Activated CD8-positive, alpha-beta T cell treated with anti-CD3 and anti-CD28 coated beads for 36 hours (primary cell): ENCODE data around the gene SLIT3. TPM values are rescaled to one million over a fixed set of nuclear protein-coding genes. Genes with fewer than 3 reads are reported as not detected.

ENCODE experiments used
- ATAC-seq: fragments of 200-7000 bp; cut with Tn5 transposase; one replicate; pipeline ENCODE4 v1.10.0; 2021; ENCODE audit warnings: mild to moderate bottlenecking, moderate library complexity
- CTCF ChIA-PET: fragments of 350-600 bp; sonication (Branson Sonifier 250); formaldehyde crosslinking; loops from one replicate; lab custom pipeline; 2021; ENCODE audit warnings: antibody characterized with exemption; lab: Charles Lee
- POLR2A ChIA-PET: fragments of 350-600 bp; sonication (Branson Sonifier 250); formaldehyde crosslinking; loops from one replicate; lab custom pipeline; 2021; ENCODE audit warnings: antibody characterized with exemption; lab: Charles Lee
- DNase-seq: peaks from one replicate; pipeline ENCODE4 v3.0.0-alpha.2; 2020
- H3K27ac Mint-ChIP-seq: one replicate; pipeline ENCODE4 v1.8.0; 2021; ENCODE audit warnings: mild to moderate bottlenecking, mixed read lengths
- H3K27me3 Mint-ChIP-seq: one replicate; pipeline ENCODE4 v1.8.0; 2021; ENCODE audit warnings: mixed read lengths
- H3K36me3 Mint-ChIP-seq: one replicate; pipeline ENCODE4 v1.8.0; 2021; ENCODE audit warnings: low read depth, mixed read lengths
- H3K4me1 Mint-ChIP-seq: one replicate; pipeline ENCODE4 v1.8.0; 2021; ENCODE audit warnings: low read depth, mixed read lengths
- H3K4me3 Mint-ChIP-seq: one replicate; pipeline ENCODE4 v1.8.0; 2021; ENCODE audit warnings: mild to moderate bottlenecking, moderate library complexity, mixed read lengths
- H3K9me3 Mint-ChIP-seq: one replicate; pipeline ENCODE4 v1.8.0; 2021; ENCODE audit warnings: mixed read lengths
- intact Hi-C: fragments of 100-400 bp; cut with micrococcal nuclease; formaldehyde crosslinking; loops from one replicate; pipeline ENCODE4 v1.10.0; 2022
- total RNA-seq, 2 experiments: library from RNA; stranded (reverse); gene quantifications; one replicate each; pipeline ENCODE4 v1.2.3, GENCODE V29; 2021
- TF ChIP-seq, protein P1 (sequence below): fragments of 200-600 bp; IDR thresholded peaks from one replicate; pipeline ENCODE4 v1.8.0; 2022; ENCODE audit warnings: antibody characterized with exemption, mild to moderate bottlenecking

The SLIT3 gene
- total RNA-seq, 2 experiments from 2014 or later, result 0.69 to 0.74 TPM

DNA sequence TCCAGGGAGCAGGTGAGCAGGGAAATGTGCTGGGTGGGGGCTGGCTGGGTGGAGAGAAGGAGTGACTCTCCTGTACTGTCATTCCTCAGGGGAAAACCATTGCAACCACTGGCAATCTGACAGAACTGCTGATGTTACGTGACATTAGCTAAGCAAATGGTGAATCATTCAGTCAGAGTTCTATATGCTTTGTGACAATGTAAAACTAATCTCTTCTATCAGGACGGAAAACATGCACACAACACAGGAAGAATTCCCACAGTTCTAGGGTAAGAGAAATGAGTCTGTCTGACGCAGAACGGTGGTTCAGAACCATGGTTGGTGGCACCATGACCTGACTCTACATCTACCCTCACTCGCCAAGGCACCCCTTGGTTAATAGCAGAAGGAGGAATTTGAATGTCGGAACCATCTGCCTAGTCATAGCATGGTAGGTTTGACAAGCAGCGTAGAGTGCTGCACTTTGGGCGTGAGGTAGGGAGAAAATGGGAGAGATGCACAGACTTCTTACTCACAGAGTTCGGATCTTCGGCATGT is 478.1 kb downstream of the SLIT3 start:
- Mint-ChIP-seq H3K4me3 (no peak overlapping the region), H3K27ac (peak overlapping the region; percentile 51), H3K9me3 (no peaks in the 10 kb centered on the region), H3K27me3 (peaks cover 2% of the 10 kb centered on the region), H3K36me3 (no peaks in the 10 kb centered on the region), H3K4me1 (peaks cover 15% of the 10 kb centered on the region)
- ATAC-seq (peak; percentile 75), DNase-seq (peak; percentile 9)
- TF ChIP-seq, protein P1, sequence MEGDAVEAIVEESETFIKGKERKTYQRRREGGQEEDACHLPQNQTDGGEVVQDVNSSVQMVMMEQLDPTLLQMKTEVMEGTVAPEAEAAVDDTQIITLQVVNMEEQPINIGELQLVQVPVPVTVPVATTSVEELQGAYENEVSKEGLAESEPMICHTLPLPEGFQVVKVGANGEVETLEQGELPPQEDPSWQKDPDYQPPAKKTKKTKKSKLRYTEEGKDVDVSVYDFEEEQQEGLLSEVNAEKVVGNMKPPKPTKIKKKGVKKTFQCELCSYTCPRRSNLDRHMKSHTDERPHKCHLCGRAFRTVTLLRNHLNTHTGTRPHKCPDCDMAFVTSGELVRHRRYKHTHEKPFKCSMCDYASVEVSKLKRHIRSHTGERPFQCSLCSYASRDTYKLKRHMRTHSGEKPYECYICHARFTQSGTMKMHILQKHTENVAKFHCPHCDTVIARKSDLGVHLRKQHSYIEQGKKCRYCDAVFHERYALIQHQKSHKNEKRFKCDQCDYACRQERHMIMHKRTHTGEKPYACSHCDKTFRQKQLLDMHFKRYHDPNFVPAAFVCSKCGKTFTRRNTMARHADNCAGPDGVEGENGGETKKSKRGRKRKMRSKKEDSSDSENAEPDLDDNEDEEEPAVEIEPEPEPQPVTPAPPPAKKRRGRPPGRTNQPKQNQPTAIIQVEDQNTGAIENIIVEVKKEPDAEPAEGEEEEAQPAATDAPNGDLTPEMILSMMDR, result no peak
- ChIA-PET CTCF (no interaction called here), POLR2A (interaction anchor here (1.6 kb wide), 1 partner anchor 11 kb away, joined by 4 read pairs; no protein-coding TSS in a partner anchor)
- intact Hi-C loops, result no loop called here

DNA sequence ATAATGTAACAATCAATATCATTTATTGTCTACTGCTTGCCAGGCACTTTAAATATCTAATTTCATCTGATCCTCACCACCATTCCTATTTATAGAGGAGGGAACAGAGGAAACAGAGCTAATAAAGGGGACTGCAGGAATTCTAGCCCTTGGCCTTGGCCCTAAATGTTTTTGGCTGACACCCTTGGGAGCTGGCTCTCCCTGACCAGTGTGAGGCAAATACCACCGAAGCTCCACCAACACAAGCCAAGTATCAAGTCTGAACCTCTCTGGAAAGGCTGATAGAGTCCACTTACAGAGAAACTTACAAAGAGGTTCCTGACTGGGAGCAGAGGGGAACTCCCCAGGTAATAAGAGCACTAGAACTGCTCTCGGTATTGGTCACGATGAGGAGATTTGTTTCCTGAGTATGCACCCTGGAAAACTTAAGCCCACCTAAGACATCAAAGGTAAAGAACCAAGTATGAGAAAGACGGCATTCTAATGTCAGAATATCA is 478.6 kb downstream of the SLIT3 start:
- Mint-ChIP-seq H3K36me3 (no peaks in the 10 kb centered on the region), H3K9me3 (no peaks in the 10 kb centered on the region), H3K4me3 (no peak overlapping the region), H3K27me3 (peaks cover 2% of the 10 kb centered on the region), H3K4me1 (peaks cover 15% of the 10 kb centered on the region), H3K27ac (peak overlapping the region; percentile 51)
- ATAC-seq, result peak; percentile 60
- intact Hi-C loops, result no loop called here
- no peak for DNase-seq
- ChIA-PET POLR2A (no interaction called here), CTCF (no interaction called here)
- TF ChIP-seq, protein P1, result no peak

DNA sequence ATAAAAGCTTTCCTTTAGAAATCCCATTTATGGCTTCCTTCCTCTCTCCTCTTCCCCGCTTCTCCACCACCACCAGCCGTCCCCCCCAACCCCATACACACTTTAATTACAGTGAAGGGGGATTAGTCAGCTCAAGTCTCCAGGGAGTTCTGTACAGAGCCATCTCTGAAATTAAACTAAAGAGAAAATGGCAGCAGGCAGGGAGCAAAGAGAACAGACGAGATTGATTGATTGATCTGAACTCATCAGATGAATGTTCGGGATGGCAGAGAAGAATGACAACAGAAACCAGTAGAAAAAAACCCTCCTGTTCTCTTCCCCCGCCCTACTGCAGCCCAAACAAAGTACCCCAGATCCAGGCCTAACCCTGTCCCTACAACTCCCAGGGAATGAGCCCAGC is 480.1 kb downstream of the SLIT3 start:
- DNase-seq (no peak), ATAC-seq (no peak)
- TF ChIP-seq, protein P1, result no peak
- H3K27ac Mint-ChIP-seq, result no peak overlapping the region
- ChIA-PET POLR2A (interaction anchor here (1.6 kb wide), 1 partner anchor 13 kb away, joined by 4 read pairs; no protein-coding TSS in a partner anchor), CTCF (no interaction called here)
- peaks cover 15% of the 10 kb centered on the region for H3K4me1 Mint-ChIP-seq
- H3K4me3 Mint-ChIP-seq, result no peak overlapping the region
- H3K36me3 Mint-ChIP-seq, result no peaks in the 10 kb centered on the region
- intact Hi-C loops, result no loop called here
- H3K27me3 Mint-ChIP-seq, result peaks cover 2% of the 10 kb centered on the region
- H3K9me3 Mint-ChIP-seq, result no peaks in the 10 kb centered on the region

DNA sequence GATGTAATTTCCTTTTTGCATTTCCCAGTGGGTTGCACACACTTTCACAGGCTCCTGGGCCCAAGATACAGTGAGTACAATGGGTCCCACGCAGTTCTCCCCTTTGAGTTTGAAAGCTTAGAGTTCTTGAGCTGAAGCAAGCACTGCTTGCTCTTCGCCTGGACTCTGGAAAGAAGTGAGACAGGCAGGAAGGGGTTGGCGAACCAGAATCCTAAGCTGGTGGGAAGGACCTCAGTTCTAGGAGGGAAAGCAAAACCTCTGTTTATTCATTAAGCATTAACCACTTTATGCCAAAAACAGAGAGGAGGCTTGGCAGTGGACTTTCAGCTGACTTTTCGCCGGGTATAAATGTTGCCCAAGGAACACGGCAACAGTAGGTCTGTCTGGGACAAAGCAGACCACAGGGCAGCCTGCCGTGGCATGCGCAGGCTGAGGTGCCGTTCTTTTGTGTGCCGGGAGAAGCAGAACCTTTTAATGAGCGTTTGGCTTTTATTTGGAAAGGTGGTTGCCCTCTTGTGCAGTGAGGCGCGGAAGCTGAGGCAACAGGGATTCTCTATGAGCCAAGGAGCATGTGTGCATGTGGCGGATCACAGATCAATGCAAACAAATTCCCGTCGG is 481.8 kb downstream of the SLIT3 start:
- ChIA-PET CTCF (no interaction called here), POLR2A (no interaction called here)
- Mint-ChIP-seq H3K9me3 (no peaks in the 10 kb centered on the region), H3K4me3 (no peak overlapping the region), H3K4me1 (peaks cover 17% of the 10 kb centered on the region), H3K36me3 (no peaks in the 10 kb centered on the region), H3K27me3 (peaks cover 4% of the 10 kb centered on the region), H3K27ac (no peak overlapping the region)
- no peak for ATAC-seq
- TF ChIP-seq, protein P1, result no peak
- intact Hi-C loops, result no loop called here
- DNase-seq, result no peak

DNA sequence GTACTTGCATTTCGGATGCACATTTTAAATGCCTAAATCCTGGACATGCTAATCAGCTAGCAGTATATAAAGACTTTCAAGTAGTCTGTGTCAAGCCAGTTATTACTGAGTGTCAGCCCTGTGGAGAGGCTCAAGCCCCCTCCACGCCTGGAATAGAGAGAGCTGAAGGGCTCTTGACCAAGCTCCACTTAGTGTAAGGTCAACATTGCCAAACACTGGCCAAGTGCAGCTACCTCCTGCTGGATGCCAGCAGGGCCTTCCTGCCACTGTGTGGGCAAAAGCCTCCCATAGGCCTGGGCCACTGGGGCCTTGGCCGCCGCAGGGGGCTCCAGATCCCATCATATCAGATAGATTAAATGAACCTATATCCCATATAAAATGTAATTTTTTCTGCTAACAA is 482.4 kb downstream of the SLIT3 start:
- DNase-seq, result no peak
- ChIA-PET CTCF (no interaction called here), POLR2A (no interaction called here)
- ATAC-seq, result no peak
- H3K4me3 Mint-ChIP-seq, result no peak overlapping the region
- intact Hi-C loops, result no loop called here
- H3K4me1 Mint-ChIP-seq, result peaks cover 17% of the 10 kb centered on the region
- no peaks in the 10 kb centered on the region for H3K9me3 Mint-ChIP-seq
- H3K27me3 Mint-ChIP-seq, result peaks cover 4% of the 10 kb centered on the region
- no peaks in the 10 kb centered on the region for H3K36me3 Mint-ChIP-seq
- TF ChIP-seq, protein P1, result no peak
- no peak overlapping the region for H3K27ac Mint-ChIP-seq
